ENCODE results near the gene SS18L1. TPM values are rescaled to one million over a fixed set of nuclear protein-coding genes. Genes with fewer than 3 reads are reported as not detected.

Gene SS18L1
- total RNA-seq, 4 donors from 2014 or later: 0.51 to 21.7 (median 12.8) TPM

- Histone ChIP-seq H3K4me3 (no peak overlapping the region), H3K36me3 (no peaks in the 10 kb centered on the region), H3K4me1 (peaks cover 0 to 3% of the 10 kb centered on the region in 2 donors), H3K9me3 (no peaks in the 10 kb centered on the region), H3K27ac (no peak overlapping the region), H3K27me3 (no peaks in the 10 kb centered on the region)
- intact Hi-C loops (cut with DNase I; ENCODE audit: low total_unique reads): no loop called here
- TF ChIP-seq POLR2A (IDR thresholded peaks at IDR 0.05): no peak
- peak; percentile 67 to 78 (median 72) for TF ChIP-seq CTCF (IDR thresholded peaks at IDR 0.05)
- DNase-seq: peak; percentile 61 to 65
These were observed 7.1 kb upstream of the SS18L1 start for GRCh38 chr20:62136283-62137091.

- intact Hi-C loops (cut with DNase I; ENCODE audit: low total_unique reads): no loop called here
- Histone ChIP-seq H3K36me3 (no peaks in the 10 kb centered on the region), H3K27me3 (no peaks in the 10 kb centered on the region), H3K27ac (no peak overlapping the region), H3K4me1 (peaks cover 0 to 9% of the 10 kb centered on the region in 2 donors), H3K4me3 (no peak overlapping the region), H3K9me3 (no peaks in the 10 kb centered on the region)
- TF ChIP-seq POLR2A (IDR thresholded peaks at IDR 0.05) (no peak), CTCF (IDR thresholded peaks at IDR 0.05) (no peak)
- no peak for DNase-seq
These were observed 6.5 kb upstream of the SS18L1 start for GRCh38 chr20:62137092-62137384.

DNA sequence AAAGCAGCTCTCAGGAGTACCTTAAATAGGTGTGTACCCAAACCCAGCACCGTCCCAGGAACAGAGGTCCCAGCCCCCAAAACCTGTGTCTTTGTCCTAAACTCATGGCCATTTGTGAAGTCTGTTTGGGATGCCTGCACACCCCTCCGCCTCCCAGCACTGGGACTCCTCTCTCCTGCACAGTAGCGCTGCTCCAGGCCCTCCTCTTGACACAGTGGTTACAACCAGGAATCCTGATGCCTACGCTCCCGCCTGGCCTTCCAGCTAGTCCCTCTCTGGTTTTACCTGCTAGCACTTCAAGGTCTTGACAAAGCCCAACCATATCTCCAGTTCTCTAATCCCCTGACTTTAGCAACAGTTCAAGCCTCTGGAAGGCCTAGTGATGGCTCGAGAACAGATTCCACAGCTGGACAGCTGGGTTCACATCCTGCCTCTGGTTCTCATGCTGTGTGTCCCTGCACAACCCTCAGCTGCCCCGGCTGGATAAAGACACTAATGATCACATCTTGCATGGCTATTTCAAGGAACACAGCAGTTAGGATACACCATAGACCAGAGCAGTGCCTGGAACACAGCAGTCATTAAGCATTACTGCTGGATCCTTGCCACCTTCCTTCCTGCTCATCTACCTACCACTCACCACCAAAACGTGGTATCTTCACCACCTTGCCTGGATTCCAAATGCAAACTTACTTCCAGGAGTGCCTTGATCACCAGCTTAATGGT lies 5.9 kb upstream of the SS18L1 start:
- H3K36me3 ChIP-seq: no peaks in the 10 kb centered on the region
- no peaks in the 10 kb centered on the region for H3K27me3 ChIP-seq
- TF ChIP-seq POLR2A (IDR thresholded peaks at IDR 0.05) (no peak), CTCF (IDR thresholded peaks at IDR 0.05) (no peak)
- no peak for DNase-seq
- peaks cover 0 to 10% of the 10 kb centered on the region in 2 donors for H3K4me1 ChIP-seq
- H3K27ac ChIP-seq: no peak overlapping the region
- intact Hi-C loops (cut with DNase I; ENCODE audit: low total_unique reads): no loop called here
- H3K9me3 ChIP-seq: no peaks in the 10 kb centered on the region
- H3K4me3 ChIP-seq: no peak overlapping the region

DNA sequence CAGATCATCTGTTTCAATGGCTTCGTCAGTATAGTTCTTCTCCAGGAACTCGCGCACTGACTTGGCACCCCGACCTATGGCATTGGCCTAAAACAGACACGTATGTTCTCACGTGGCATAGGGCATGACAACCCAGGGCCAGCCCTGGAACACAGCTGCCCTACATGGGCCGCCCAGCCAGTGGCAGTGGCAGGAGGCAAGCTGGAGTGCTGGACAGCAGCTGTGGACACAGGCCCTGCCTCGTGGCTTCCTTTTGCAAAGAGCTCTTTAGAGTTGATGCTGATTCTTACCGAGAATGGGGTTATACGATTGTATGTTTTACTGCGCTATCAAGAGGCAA lies 5.4 kb upstream of the SS18L1 start:
- Histone ChIP-seq H3K27ac (no peak overlapping the region), H3K27me3 (no peaks in the 10 kb centered on the region), H3K9me3 (no peaks in the 10 kb centered on the region), H3K4me3 (no peak overlapping the region), H3K4me1 (peaks cover 0 to 10% of the 10 kb centered on the region in 2 donors), H3K36me3 (no peaks in the 10 kb centered on the region)
- intact Hi-C loops (cut with DNase I; ENCODE audit: low total_unique reads): no loop called here
- TF ChIP-seq CTCF (IDR thresholded peaks at IDR 0.05) (no peak), POLR2A (IDR thresholded peaks at IDR 0.05) (no peak)
- no peak for DNase-seq

DNA sequence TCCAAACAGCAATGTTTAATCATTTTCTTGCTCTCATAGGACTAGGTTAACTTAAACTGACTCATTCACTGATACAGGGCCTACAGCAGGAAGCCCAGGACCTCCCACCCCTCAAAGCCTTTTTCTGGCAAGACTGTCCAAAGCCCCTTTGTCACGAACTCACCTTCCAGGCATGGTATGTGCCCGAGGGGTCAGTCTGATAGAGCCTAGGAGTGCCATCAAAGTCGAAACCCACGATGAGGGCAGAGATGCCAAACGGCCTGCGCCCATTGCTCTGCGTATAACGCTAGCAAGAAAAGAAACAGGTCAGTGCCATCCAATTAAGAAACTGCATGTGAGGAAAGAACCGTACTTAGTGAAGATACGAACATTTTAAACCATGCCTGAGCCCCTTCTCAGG lies 4.7 kb upstream of the SS18L1 start:
- TF ChIP-seq CTCF (IDR thresholded peaks at IDR 0.05) (no peak), POLR2A (IDR thresholded peaks at IDR 0.05) (no peak)
- Histone ChIP-seq H3K4me1 (peaks cover 0 to 10% of the 10 kb centered on the region in 2 donors), H3K27me3 (no peaks in the 10 kb centered on the region), H3K4me3 (no peak overlapping the region), H3K27ac (no peak overlapping the region), H3K36me3 (no peaks in the 10 kb centered on the region), H3K9me3 (no peaks in the 10 kb centered on the region)
- DNase-seq: no peak
- intact Hi-C loops (cut with DNase I; ENCODE audit: low total_unique reads): no loop called here

Data from uterus (tissue), 4 donors.